LNCAP (cell line): ENCODE data around the gene SLC17A4.

Experiments
- CTCF ChIP-seq: fragments of 450-650 bp; IDR thresholded peaks from 2 replicates; pipeline ENCODE4 v1.5.1; 2017; ENCODE audit warnings: mild to moderate bottlenecking

SLC17A4 gene, protein sequence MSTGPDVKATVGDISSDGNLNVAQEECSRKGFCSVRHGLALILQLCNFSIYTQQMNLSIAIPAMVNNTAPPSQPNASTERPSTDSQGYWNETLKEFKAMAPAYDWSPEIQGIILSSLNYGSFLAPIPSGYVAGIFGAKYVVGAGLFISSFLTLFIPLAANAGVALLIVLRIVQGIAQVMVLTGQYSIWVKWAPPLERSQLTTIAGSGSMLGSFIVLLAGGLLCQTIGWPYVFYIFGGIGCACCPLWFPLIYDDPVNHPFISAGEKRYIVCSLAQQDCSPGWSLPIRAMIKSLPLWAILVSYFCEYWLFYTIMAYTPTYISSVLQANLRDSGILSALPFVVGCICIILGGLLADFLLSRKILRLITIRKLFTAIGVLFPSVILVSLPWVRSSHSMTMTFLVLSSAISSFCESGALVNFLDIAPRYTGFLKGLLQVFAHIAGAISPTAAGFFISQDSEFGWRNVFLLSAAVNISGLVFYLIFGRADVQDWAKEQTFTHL

DNA sequence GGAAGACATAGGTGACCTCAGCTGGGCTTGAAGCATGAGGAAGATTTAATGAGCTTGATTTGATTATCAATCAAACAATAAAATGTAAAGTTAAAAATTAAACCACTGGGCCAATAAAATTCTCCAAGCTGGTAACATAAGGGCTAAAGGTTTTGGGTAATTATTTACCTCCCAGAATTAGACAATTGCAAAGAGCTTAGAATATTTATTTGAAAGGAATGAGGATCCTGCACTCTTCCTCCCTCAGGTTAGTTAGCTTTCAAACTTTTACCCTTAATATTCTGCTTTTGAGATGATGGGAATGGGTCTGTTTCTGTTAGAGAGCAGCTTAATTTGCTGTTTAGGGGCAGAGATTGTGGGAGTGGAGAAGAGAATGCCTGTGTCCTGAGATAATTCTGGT is at the start of gene SLC17A4:
Gene SLC17A4, plus strand, starts transcription at position 208 of the 400 bp plus-strand sequence. CDS start 7,221 bp downstream, outside the sequence.
- no peak for TF ChIP-seq CTCF

- TF ChIP-seq CTCF = no peak
These were observed 48.1 kb upstream of the SLC17A4 start for GRCh38 chr6:25706314-25707014.

- no peak for TF ChIP-seq CTCF
These were observed 44.8 kb upstream of the SLC17A4 start for GRCh38 chr6:25709761-25710160.

DNA sequence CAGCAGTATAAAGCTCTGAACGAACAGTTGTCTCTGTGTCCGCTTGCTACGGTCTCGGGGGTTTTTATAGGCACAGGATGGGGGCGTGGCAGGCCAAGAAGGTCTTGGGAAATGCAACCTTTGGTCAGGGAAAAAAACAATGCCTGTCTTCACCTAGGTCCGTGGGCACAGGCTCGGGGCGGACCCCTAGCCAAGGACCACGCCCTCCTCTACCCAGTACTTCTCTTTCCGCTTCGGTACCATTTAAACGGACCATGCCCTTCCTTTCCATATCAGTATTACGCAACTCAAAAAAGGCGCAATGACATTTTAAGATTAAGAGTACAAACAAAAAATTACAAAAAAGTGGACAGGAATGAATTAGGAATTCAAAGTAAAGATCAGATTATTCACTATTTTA is 44.3 kb upstream of the SLC17A4 start:
- TF ChIP-seq CTCF = no peak

- TF ChIP-seq CTCF = no peak
These were observed 40.7 kb upstream of the SLC17A4 start for GRCh38 chr6:25713824-25714223.

GRCh38 chr6:25714765-25715164 is 39.8 kb upstream of the SLC17A4 start:
- TF ChIP-seq CTCF = no peak

- no peak for TF ChIP-seq CTCF
These were observed 38.7 kb upstream of the SLC17A4 start for GRCh38 chr6:25715794-25716193.
